Stimulated activated CD4-positive, alpha-beta T cell treated with anti-CD3 and anti-CD28 coated beads, Interleukin-2, amount 100 ng/mL, for 4 hours (primary cell): ENCODE data around the gene OXGR1.

Source experiments
- DNase-seq: peaks from one replicate; pipeline ENCODE4 v3.0.0-alpha.2; 2020; ENCODE audit warnings: low read depth

OXGR1 gene

GRCh38 chr13:96963786-96964475 lies 30.3 kb downstream of the OXGR1 start:
- no peak for DNase-seq

DNA sequence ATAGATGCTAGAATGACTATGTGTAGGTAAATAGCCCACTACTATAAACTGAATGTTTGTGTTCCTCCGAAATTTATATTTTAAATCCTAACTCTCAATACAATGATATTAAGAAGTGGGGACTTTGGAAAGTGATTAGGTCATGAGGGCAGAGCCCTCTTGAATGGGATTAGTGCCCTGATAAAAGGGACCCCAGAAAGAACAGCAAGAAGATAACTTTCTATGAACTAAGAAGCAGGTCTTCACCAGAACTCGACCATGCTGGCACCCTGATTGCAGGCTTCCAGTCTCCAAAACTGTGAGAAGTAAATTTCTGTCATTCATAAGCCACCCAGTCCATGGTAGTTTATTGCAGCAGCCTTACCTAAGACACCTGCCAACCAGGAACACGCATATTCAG lies 33.9 kb downstream of the OXGR1 start:
- DNase-seq, result no peak

GRCh38 chr13:96958286-96958891 lies 35.9 kb downstream of the OXGR1 start:
- DNase-seq, result no peak

GRCh38 chr13:96952595-96952994 lies 41.7 kb downstream of the OXGR1 start:
- DNase-seq, result no peak

DNA sequence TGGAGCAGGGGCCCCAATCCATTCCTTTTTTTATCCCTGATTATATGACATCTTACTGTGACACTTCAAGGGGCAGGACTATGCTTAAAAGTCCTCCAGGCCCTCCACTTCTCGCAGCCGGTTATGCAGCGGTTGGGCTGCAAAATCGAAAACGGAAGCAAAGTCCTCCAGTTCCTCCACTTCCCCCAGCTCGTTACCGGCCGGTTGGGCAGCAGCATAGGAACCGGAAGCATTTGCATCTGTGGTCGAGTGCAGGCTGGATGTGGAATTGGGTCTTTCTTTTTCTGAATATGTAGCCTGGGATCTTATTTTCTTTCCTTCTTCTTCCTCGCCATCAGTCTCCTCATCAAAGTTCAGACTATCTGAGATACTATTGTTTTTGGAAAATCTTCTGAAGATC lies 46.1 kb downstream of the OXGR1 start:
- DNase-seq, result no peak

GRCh38 chr13:96947343-96947910 lies 46.8 kb downstream of the OXGR1 start:
- DNase-seq, result no peak

- DNase-seq, result no peak
These were observed 47.5 kb downstream of the OXGR1 start for GRCh38 chr13:96946709-96947311.

DNA sequence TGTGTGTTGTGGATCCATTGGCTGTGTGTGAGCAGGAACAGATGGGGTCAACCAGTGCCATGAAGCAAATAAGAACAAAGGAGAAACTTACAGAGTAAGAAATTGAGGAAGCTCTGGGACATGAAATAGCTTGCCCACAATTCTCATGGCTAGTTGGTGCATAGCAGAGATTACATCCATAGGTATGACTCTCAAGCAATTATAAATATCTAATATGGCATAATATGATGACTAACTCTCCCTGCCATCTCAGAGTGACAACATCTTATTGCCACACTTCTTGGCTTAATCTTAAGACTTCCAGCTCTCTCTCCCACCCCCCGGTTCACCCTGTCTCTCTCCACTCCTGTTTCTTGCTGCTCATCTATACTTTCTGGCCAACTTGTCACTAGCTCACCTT lies 53.3 kb downstream of the OXGR1 start:
- DNase-seq, result no peak

DNA sequence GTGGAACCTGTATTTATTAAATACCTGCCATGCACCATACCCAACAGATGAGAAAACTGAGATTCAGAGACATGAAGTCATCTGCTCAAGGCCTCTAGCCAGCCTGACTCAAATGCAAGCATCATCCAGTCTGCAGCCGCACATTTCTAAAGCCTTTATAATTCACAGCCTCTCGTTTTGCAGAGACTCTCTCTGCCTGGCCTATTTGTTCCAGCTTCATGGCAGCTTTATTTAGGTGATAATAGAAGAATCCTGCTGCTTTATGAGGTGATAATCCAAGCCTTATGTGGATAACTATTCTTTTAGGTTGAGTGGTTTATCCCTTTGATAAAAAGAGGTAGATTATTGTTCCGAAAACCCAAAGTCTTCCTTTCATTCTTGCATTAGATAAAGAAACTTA lies 58.4 kb downstream of the OXGR1 start:
- no peak for DNase-seq
